Testis (tissue), 2 donors: Measurements from ENCODE around the gene LDLRAD4.

Experiments
- CTCF ChIP-seq, 3 experiments: fragments of 450-650 bp in 2 of 3; fragments of 200-600 bp in 1 of 3; sonication (generic) in 1 of 3; IDR thresholded peaks; one replicate each; pipeline ENCODE4 v1.5.1; 2016 to 2019; ENCODE audit warnings: antibody characterized with exemption in 3 of 3, mild to moderate bottlenecking in 2 of 3, moderate library complexity in 1 of 3
- POLR2A ChIP-seq: fragments of 450-650 bp; IDR thresholded peaks from one replicate; pipeline ENCODE4 v1.6.1; 2017; ENCODE audit warnings: antibody characterized with exemption, mild to moderate bottlenecking, moderate library complexity

GRCh38 chr18:13585379-13586153 is 367.0 kb downstream of the LDLRAD4 start:
- TF ChIP-seq CTCF (IDR thresholded peaks at IDR 0.05) (no peak), POLR2A (no peak)
